GM19372 (cell line): Measurements from ENCODE around the gene CHMP6.

Experiments
- ATAC-seq: cut with Tn5 transposase; IDR thresholded peaks from one replicate; pipeline ENCODE4 v1.9.1; 2021; ENCODE audit warnings: mild to moderate bottlenecking, low read depth, moderate library complexity; ENCODE audit not compliant: unreplicated experiment

Gene CHMP6

DNA sequence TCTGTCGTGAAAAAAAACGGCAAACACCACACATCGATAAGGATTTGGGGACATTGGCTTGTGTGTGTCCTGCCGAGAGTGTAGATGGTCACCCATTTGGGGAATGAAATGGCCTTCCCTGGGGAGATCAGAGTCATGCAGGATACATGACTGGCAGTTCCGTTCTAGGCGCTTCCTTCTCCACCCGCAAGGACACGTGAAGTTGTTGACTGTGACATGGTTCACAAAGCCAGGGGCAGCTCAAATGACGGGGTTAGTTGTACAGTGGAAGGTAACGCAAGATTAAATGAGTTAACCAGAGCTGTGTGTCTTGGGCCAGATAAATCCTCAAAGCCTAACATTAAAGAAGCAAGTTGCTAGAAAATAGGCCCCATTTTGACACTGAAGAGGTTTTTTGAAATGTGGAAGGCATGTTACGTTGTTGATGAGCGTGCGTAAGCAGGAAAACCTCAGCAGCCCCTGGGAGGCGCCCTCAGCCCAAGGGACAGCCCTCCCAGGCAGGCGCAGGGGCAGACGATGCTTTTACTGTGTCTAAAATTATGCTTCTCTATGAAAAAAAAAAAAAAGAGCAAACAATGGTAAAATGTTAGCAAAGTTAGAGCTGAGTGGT is 35.9 kb upstream of the CHMP6 start:
- no peak for ATAC-seq

DNA sequence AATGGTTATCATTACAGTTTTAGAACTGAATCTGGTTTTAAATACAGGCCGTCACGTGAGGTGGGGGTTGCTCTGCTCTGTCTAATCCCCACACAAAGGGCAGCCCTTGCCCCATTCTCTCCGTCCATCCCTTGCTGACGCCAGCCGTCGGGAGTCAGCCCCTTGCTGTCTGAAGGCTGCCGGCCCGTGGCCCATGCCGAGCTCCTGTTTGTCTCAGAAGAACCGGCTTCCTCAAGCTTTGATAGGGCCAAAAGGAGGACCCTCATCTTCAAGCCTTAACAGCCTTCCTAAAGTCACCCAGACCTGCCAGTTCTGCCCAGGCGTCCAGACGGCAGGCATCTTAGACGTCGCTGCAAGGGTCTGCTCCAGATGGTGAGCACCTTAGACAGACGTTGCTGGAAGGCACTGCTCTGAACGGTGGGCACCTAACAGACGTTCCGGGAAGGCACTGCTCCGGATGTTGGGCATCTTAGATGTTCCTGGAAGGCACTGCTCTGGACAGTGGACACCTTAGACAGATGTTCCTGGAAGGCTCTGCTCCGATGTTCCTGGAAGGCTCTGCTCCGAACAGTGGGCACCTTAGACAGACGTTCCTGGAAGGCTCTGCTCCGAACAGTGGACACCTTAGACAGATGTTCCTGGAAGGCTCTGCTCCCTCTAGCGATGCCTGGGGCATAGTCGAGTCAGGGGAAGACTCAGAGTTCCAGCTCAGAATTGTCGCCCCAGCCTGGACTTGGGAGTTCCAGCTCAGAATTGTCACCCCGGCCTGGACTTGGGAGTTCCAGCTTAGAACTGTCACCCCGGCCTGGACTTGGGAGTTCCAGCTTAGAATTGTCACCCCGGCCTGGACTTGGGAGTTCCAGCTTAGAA is 35.1 kb upstream of the CHMP6 start:
- no peak for ATAC-seq

DNA sequence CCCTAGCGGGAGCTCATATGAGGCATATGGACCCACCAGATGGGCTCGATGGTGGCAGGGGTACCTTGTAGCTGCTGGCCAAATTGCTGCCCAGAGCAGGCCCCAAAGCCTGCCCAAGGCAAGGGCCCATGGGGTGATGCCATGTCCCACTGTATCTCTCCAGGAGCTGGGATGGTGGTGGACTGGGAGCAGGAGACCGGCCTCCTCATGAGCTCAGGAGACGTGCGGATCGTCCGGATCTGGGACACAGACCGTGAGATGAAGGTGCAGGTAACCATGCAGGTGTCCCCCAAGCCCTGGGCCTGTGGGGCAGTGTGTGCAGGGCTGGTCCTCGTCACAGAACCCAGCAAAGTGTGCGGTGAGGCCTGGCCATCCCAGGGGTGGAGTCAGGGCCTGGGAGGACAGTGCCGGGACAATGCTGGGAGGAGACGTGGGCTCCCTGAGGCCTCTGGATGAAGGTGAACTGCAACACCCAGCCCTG is 34.1 kb upstream of the CHMP6 start:
- ATAC-seq, result no peak

DNA sequence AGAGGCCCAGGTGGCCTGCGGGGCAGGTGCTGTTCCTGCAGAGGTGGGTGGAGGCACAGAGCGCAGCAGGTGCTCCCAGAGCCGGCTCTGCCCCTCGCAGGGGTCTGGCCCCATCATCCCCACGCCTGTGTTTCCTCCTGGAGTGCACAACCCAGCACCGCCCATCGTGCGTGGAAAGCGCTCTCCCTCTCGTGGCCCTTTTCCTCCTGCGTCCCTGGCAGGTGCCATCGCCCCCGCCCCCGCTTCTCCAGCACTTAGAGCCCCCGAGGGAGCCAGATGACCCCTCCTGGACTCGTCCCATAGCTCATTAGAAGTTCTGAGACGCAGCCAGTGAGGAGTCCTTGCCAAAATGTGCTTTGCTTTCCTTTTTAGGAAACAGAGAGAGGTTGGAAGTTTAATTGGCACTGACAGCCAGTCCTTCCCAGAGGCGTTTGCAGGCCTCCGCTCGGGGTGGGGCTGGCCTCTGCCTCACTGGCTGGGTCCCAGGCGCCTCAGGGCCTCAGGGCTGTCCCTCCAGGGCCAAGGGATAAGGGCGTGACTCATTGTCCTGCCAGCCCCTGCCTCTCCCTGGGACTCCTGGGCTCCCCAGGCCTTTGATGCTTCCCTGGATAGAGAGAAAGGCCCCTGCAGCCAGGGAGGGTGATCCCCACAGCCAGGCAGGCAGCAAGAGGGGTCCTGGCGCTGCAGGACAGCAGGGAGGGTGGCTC is 32.2 kb upstream of the CHMP6 start:
- ATAC-seq, result no peak

DNA sequence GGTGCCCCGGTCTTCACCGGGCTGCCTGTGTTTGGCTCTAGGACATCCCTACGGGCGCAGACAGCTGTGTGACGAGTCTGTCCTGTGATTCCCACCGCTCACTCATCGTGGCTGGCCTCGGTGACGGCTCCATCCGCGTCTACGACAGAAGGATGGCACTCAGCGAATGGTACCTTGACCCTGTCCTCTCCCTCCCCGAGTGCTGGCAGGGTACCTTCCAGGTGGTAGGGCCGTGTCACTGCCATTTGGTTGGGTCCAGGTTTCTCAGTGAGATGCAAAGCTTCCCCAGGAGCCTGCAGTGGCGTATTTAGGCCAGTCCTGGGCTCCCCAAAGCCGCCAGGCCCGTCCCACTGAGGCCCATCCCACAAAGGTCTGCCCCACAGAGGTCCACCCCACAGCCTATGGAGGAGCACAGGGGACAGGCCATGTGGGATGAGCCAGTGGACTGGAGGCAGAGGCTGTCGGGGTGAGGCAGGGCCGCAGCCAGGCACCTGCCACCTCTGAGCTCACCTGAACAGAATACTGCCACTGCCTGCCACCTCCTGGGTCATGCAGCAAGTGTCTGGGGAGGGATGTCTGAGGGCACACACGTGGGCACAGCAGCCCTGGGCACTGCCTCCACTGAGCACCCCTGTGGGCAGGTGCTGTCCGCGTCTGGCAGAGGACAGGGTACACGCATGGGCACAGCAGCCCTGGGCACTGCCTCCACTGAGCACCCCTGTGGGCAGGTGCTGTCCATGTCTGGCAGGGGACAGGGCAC is 31.4 kb upstream of the CHMP6 start:
- ATAC-seq, result no peak

DNA sequence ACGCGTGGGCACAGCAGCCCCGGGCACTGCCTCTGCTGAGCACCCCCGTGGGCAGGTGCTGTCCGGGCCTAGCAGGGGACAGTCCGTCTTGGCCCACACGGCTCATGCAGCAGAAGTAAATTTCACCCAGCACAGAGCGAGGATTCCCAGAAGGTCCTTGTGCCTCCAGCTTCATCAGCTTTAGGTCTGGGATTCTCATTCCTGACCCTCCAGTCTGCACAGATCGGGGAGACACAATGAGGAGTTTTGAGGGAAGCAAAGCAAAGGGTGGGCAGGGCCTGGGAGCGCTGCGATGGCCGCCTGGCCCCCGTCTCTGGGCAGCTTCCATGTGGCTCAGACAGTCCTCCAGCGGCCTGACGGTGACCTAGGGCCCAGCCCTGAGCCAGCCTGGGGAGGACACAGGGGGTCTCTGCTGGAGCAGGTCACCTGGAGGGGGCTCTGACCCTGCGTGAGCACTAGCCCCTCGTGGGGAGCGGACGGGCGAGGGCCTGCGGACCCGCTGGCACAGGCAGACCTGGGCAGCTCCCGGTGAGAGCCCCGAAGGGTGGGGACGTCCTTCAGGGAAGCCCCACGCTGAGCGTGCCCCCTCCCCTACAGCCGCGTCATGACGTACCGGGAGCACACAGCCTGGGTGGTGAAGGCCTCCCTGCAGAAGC is 30.7 kb upstream of the CHMP6 start:
- ATAC-seq, result no peak

DNA sequence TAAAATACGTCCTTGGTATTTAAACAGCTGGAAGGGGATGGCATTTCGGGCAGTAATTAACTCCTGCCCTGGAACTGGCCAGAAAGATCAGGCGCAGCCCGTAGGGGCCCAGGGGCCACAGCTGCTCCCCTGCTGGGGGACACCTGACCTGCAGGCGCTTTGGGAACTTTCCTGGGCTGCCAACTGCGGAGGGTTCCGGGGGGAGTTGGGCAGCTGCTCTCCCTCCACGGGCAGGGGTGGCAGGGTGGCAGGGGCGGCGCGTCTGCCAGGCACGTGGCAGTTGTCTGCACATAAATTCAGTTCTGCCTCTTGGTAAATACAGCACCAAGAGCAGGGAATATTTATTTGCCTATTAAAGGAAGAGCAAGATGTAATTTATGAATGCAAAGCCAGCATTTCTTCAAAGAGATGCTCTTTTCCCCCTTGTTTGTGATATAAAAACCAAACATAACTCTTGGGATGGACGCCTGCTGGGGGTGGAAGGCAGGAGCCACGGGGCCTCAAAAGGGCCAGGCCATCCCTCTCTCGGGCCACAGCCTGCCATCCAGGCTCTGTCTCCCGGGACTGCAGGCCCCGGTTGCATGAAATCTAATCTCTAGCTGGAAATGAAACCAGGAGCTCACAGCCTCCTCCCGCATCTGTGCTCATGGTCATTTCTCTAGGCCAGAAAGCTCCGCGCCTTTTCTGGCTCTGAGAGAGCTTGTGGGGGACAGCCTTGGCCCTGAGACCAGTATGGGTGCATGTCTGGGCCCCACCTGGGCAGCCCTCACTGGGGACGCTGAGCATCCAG is 29.9 kb upstream of the CHMP6 start:
- no peak for ATAC-seq

DNA sequence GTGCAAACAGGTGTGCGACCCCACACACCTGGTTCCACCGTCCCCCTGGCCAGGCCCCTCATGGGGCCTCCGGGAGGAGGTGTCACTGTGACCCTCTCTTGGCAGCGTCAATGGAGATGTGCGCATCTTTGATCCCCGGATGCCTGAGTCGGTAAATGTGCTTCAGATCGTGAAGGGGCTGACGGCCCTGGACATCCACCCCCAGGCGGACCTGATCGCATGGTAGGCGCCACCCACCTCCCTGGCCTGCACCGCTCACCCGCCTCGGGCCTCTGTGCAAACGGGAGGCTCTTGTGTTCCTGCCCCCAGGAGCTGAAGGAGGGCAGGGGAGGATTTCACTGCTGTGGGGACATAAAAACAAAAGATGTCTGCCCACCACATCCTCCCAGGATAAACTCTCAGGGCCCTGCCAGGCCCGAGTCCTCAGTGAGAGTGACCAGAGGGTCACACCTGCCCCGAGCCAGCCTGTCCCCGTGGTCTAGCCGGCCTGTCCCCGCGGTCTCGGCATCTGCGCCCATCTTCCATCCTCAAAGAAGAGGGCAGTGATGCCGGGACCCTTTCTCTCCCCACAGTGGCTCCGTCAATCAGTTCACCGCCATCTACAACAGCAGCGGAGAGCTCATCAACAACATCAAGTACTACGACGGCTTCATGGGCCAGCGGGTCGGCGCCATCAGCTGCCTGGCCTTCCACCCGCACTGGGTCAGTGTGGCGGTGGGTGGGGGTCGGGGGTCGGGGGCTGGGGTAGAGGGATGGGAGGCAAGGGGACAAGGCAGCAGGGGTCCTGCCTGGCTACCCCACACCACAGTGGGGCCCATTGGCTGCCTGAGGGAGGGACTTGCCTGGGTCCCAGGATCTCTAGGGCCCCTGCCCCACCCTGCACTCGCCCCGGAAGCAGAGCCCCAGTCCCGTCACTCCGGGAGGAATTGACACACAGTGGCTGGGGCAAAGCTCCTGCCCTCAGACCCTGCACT is 29.0 kb upstream of the CHMP6 start:
- ATAC-seq, result no peak

DNA sequence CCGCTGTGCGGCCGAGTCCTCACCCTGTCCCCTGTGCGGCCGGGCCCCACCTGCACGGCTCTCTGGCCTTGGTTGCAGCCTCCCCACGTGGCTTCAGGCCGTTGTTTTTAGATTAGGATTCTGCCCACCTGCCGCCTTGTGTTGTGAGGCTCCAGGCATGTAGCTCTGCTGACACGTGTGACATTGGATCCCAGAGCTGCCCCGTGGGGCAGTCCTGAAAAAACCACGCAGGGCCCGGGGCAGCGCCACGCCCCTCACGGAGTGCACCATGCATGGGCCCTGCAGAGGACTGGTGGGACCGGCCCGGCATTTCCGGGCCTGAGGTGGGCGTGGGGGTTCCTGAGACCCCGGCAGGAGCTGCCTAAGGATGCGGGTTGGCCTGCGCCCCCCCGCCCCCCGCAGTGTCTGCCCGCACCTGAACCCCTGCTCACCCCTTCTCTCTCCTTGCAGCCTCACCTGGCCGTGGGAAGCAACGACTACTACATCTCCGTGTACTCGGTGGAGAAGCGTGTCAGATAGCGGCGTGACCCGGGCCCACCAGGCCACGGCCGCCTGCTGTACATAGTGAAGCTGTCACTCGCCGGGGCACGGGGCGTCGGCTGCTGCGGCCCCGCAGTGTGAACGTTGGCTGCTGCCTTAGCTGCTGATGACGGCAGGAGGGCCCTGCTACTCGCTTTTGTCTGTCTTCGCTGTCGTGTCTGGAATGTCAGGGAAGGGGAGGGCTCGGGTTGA is 27.7 kb upstream of the CHMP6 start:
- ATAC-seq, result no peak

DNA sequence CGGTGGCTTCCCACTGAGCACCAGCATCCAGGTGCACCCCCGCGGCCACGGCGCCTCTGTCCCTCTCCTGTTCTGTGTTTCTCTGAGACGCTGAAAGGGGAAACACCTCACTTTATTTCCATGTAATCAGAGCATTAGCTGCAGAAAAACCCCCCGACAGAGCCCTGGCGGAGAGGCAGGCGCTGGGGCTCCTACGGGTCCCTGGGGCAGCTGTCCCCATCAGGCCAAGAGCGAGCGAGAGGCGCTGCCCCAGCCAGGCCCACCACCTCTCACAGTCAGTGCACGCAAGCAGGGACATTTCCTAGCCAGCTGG is 27.1 kb upstream of the CHMP6 start:
- ATAC-seq, result no peak

DNA sequence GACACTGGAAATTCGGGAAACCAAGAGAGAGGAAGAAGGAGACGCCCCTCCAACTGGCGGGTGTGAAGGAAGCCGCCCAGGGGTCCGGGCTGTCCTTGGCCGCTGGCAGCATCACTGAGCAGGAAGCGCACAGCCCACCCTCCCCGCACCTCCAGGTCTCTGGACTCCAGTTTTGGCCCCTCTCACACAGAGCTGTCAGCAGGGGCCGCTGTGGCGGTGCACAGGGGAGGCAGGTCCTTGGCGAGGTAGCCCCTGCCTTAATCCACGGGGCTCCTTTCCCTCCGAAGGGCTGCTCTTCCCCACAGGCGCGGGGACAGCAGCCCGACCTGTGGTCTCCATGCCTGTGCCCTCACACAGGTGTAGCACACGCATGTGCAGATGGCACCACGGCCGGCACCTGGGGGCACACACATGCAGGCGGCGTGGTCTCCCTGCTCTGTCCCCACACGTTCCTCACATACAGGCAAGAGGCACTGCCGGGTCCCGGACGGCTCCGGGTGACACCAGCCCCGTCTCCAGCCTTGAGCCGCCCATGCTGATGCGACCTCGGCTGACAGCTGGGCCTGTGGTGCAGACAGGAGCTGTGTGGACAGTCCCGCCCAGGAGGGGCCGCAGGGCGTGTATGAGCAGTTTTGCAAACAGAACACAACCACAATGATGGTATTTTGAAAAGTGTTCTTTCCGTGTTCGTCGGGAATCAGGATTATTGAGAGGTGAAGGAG is 26.6 kb upstream of the CHMP6 start:
- no peak for ATAC-seq

DNA sequence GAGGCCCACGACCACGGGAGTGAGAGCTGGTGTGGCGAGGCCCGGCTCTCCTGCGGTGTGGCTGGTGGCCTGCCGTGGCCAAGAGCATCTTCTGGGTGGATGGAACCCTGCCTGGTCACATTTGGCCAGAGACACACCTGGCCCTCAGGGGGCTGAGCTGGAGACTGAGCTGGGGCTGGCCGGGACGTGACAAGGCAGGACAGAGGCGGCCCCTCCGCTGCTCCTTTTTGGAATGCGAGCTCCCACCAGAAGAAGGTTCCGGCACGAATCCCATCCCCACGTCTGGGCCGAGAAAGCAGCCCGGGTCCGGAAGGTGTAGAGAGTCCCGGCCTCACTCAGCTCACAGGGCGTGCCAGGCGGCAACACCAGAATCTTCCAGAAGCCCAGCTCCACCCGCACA is 26.0 kb upstream of the CHMP6 start:
- ATAC-seq, result no peak

DNA sequence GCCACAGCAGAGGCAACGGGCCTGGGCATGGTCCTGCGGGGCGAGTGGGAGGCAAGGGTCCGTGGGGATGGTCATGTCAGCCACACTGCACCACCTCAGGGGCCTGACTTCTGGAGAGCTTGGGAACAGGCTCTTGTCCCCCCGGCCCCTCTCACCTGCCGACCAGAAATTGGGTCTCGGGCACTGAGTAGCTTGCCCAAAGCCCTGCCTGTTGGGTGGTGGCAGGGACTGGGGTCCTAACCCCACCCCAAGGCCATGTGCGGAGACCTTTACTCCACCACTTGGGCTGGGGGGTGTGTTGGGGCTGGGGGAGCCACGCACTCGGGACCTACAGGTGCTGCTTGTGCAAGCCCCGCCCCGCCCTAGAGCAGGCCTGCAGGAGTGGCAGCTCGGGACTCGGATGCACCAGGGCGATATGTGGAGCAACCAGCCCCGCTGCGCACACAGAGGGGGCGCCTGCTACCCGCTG is 24.2 kb upstream of the CHMP6 start:
- ATAC-seq, result no peak

DNA sequence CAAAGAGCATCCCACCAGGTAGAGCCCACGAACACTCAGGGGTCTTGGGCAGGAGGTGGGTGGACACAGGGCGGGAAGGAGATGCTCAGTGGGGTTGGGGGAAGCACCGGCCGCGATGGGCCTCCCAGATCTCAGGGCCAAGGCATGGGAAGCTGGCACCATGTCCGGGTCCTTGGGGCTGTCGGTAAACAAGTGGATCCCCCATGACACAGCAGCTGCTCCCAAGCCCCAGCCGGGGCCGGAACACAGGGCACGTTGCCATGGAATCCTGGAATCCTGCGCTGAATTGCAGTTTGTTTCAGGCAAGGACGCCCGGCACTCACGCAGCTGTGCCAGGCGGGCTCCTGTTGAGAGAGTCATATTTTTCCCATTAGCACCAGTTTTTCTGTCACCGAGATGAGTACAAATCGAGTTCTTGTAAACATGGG is 23.0 kb upstream of the CHMP6 start:
- ATAC-seq, result no peak

DNA sequence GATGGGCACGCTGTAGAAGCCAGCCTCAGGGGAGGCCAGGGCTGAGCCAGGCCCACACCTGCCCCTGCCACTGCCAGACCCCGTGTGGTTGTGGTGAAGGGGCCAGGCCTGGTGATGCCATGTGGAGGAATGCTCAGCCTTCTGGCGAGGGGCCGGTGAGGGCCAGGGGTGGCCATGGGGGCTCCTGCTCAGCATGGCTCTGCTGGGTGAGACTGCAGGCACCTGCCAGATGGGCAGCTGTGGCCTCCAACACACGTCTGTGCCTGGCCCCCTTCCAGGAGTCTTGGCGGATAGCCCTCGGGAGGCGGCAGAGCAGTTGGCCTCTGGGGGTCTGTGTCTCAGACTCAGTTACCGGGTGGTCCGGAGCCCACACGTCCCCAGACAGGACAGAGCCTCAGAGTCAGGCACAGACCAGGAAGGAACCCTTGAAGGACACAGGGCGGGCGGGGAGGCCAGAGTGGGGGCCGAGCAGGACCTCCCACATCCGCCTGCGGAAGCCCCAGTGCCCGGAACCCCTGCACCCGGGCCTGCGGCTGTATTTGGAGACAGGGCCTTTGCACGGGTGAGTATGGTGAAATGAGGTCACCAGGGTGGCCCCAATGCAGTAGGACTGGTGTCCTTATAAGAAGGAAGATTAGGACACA is 22.5 kb upstream of the CHMP6 start:
- ATAC-seq, result no peak

DNA sequence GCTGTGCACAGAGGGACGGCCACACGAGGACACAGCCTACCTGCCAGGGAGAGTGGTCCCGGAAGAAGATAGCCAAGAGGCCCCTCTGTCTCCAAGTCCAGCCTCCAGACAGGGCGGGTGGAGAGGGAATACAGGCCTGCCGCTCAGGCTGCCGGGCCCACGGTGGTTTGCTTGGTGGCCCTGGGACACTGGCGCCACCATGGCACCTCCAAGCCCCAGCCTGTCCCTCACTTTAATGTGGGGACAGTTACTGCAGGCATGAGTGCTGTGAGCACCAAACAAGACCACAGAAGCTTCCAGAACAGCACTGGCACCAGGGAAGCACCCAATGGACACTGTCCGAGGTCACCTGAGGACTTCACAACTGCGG is 22.0 kb upstream of the CHMP6 start:
- no peak for ATAC-seq
